Stimulated activated naive CD4-positive, alpha-beta T cell (primary cell): Measurements from ENCODE around the gene NELFA.

Experiments
- DNase-seq, 6 experiments: peaks; one replicate each; lab custom pipeline; 2025; lab: John Stamatoyannopoulos, UW

Gene NELFA

DNA sequence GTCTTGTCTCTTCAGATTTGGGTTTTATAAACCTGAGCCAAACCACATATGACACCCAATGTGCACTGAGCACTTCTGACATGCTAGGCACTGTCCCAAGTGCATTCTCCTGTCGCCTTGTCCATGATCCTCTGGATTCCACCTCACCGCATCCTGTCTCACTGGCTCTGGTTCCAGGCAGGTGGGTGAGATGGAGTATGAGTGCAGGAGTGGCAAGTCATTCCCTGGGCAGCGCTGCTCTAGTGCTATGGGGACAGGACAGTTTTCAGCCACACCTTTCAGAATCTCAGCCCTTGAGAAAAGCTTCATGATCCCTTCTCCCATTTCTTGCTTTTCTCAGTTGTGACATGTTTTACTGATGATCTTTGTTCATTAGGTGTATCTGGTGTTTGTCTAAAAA lies 71.2 kb downstream of the NELFA start:
- no peak for DNase-seq

DNA sequence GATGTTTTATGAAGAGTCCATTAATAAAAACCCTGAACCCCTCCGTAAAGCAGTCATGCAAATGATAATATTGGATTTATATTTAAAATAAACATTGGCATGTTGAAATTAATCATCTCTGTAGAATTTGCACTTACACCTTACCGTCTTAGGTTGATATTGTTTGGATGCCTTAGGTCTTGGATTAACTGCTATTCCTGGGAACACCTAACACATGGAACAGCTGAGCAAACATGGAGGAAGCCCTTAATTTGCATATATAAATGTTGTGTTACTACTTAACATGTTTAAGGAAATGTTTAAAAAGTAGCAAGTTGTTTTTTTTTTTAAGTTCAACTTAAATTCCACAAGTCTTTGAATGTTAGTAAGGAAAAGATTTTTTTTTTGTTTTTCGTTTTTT lies 75.1 kb downstream of the NELFA start:
- DNase-seq, result no peak

- no peak for DNase-seq
These were observed 76.0 kb downstream of the NELFA start for GRCh38 chr4:1932736-1933135.
